GM12891 (cell line): ENCODE results near the gene FAM180A.

ENCODE experiments used
- POLR2A ChIP-seq: IDR thresholded peaks from 2 replicates; pipeline ENCODE4 v1.6.1; 2011; ENCODE audit warnings: low read depth, low read length, control low read depth
- POLR2AphosphoS5 ChIP-seq: IDR thresholded peaks from 2 replicates; pipeline ENCODE4 v1.6.1; 2011; ENCODE audit warnings: low read depth, low read length, control low read depth
- POU2F2 ChIP-seq: IDR thresholded peaks from 2 replicates; pipeline ENCODE4 v1.6.1; 2011; ENCODE audit warnings: low read depth, mild to moderate bottlenecking, control low read depth, low read length, moderate library complexity
- TAF1 ChIP-seq: IDR thresholded peaks from 2 replicates; pipeline ENCODE4 v1.6.1; 2011; ENCODE audit warnings: low read depth, low read length, control low read depth

DNA sequence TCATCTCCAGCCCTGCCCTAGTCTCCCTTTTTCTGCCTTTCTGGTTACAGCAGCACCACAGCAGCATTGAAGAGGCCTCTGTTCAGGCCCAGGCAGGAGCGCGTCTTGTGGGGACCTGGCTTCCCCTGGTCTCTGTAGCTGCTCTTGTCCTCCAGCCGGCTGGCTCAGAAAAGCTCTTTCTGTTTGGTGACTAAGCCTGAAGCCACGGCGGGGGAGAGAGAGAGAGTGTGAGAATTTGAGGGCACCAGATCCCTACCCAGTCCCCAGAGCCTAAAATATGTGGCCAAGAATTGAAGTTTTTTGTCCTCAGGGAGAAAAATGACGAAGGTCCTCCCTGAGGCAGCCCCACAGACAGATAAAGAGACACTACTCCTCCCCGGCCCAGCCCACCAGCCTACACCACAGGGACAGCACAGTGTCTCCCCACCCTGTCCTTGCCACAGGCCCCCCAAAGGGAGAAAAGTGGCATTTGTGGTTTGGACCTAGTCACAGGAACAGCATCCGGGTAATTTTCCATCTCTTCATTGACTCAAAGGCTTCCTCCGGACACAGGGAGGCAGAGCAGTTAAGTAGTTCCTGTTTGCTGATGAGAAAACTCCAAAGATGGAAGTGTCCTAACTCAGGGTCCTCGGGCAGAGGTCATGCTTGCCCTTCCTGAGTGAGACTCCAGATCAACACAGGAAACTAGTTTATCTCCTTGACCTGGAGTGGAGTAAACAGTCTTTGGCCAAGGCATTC is 13.3 kb upstream of the FAM180A start:
- TF ChIP-seq POLR2A (no peak), POLR2AphosphoS5 (no peak), POU2F2 (no peak), TAF1 (no peak)
